8988T (cell line): ENCODE results near the gene ARHGAP40.
"Not testable (repeated sequence)": the region's sequence is repeated elsewhere in the genome, so short reads cannot be mapped to it uniquely, and the experiment has no call there.

ENCODE experiments used
- DNase-seq: peaks from one replicate; pipeline ENCODE4 v3.0.0; 2011

ARHGAP40 gene

DNA sequence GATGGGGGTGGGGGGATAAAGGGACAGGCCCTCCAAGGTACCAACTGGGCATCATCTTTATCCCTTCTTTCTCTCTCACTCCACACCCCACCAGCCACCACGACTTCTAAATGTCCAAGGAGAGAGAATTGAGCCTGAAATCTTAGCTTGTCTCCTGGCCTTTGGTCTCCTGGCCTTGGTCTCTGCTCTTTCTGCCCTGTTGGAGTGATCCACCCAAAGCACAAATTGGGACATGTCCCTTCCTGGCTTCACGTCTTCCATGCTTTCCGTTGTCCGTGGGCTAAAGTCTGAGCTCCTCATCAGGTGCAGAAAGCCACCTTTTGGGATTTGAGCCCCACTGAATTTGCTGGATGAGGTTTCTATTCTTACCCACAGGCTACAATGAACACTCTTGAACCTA is 12.3 kb upstream of the ARHGAP40 start:
- no peak for DNase-seq

GRCh38 chr20:38589967-38590675 is 11.5 kb upstream of the ARHGAP40 start:
- DNase-seq, result no peak

DNA sequence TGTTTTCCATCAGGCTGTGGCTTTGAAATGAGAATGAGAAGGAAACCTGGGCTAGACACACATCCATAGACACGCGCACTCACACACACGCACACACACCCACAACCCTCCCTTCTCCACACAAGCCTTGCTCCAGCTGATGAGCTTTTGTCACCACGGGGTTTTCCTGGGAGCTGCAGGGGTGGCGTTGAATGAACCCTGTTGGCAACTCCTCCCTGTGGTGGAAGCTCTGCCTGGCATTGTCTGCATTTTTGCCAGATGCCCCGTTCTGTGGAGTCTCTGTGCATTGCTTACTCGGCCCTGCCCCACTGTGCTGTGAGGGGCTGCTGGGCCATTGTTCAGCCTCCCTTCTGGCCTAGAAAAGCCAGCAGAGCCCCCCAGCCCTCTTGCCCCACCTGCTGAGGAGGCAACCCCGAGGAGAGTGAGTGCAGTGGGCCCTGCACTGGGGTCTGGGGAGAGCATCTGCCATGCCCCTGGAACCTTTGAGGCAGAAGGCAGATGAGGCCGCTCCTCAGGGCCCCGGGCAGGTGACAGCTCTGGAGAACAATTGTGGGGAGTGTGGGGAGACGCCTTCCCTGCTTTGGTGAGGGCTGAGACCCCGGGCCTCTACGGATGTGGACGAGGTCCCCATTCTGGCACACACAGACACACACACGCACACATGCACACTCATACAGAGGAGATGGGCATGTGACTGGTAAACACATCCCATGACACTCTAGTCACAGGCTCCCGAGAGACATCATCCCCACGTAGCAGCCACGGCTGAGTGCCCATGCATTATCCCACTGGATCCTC is 10.7 kb upstream of the ARHGAP40 start:
- no peak for DNase-seq

DNA sequence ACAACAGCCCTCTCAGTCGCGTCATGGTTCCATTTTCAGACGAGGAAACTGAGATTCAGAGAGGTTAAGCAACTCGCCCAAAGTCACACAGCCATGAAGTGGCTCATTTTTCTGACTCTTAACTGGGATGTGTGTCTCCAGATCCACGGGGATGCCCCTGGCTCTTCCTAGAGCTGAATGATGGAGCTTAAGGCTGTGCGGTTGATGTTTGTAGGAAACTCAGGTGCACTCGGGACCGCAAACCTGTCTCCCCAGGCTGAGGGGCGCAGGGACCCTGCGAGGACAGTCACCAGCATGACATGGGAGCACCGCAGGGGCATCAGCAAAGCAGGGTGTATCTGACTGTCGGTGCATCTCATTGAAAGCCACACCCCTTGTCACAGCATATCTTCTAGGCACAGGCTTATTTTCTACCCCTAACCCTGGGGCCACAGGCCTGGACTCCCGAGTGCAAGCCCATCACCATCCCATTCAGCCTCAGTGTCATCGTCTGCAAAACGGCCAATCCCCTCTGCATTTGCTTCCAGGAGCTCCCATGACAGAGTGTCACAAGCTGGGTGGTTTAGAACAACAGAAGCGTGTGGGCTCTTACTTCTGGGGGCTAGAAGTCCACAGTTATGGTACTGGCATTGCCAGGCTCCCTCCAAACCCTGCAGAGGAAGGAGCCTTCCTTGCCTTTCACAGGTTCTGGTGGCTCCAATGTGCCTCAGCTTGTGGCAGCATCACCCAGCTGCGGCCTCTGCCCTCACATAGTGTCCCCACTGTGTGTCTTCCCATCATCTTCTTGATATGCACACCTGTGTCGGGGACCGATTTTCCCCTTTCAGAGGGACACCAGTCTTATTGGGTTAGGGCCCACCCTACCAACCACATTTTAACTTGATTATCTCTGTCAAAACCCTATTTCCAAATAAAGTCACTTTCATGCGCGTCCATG is 9.9 kb upstream of the ARHGAP40 start:
- no peak for DNase-seq

DNA sequence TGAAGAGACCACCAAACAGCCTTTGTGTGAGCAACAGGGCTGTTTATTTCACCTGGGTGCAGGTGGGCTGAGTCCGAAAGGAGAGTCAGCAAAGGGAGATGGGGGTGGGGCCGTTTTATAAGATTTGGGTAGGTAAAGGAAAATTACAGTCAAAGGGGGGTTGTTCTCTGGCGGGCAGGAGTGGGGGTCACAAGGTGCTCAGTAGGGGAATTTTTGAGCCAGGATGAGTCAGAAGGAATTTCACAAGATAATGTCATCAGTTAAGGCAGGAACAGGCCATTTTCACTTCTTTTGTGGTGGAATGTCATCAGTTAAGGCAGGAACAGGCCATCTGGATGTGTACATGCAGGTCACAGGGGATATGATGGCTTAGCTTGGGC is 9.2 kb upstream of the ARHGAP40 start:
- DNase-seq, result not testable (repeated sequence)

DNA sequence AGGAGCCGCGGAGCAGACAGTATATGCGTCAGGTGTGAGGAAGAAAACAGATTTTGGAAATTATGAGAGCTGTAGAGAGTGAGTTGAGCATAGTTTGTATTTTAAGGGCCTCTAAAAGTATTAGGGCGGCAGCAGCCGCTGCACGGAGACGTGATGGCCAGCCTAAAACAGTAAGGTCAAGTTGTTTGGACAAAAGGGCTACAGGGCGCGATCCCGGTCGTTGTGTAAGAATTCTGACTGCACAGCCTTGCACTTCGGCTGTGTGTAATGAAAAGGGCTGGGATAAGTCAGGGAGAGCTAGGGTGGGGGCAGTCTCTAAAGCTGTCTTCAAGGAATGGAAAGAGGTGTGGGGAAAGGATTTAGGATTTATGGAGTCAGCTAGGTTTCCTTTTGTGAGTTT is 7.3 kb upstream of the ARHGAP40 start:
- not testable (repeated sequence) for DNase-seq

DNA sequence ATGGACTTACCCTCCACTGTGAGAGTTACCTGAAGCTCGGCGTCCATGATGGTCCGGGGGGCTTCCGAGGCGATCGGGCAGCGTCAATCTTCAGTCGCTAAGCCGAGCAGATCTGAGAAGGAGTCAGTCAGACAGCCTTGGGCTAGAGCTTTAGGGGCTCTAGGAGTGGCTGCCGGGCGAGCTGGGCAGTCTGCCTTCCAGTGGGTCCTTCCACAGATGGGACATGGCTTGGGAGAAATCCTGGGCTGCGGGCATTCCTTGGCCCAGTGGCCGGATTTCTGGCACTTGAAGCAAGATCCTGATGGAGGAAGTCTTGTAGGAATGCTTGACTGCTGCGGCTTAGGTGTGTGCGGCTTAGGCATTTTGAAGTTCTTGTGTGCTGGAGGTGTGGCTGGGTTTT is 5.7 kb upstream of the ARHGAP40 start:
- DNase-seq, result not testable (repeated sequence)

- no peak for DNase-seq
Observed at GRCh38 chr20:38599410-38599882, 2.2 kb upstream of the ARHGAP40 start.

DNA sequence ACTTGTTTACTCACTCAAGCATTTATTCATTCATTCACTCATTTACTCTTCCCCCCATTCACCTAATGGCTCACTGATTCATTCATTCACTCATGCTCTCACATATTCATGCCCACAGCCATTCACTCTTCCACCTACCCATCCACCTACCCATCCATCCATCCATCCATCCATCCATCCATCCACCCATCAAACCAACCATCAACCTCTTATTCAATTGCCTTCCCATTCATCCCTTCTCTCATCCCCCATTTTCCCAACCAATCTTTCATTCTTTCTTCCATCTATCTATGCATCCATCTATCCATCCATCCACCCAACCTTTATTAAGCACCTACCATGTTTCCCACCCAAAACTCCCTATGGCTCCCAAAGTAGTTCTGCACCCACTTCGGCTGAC is 1.6 kb upstream of the ARHGAP40 start:
- DNase-seq, result no peak

DNA sequence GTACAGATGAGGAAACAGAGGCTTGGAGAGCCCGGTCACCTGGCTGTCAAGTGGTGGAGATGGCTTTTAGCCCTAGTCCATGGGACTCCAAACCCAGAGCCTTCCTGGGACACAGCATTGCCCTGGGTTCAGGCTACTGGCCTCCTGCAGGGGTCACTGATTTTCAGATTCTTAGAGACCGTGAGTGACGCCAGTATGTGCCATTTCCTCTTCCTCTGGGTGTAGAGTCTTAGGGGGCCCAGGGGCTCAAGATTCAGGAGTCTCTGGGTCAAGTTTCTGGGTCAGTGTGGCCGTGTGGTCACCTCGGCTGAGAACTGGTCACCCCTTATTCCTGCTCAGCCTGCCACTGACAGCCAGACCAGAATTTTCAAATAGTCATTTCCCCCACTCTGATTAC is 574 bp downstream of the ARHGAP40 start:
- no peak for DNase-seq

DNA sequence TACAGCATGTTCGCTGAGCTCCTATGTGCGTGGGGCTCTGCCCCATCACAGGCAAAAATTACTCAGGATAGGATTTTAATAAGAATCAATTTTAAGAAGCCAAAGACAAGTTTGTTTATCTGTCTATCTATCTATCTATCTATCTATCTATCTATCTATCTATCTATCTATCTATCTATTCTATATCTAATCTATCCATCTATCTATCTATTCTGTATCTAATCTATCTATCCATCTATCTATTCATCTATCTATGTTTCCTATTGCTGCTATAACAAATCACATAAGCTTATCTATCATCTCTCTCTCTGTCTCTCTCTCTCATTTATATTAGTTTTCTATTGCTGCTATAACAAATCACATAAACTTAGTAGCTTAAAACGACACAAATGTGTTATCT is 1.7 kb downstream of the ARHGAP40 start:
- DNase-seq, result no peak

GRCh38 chr20:38604873-38605303 is 3.3 kb downstream of the ARHGAP40 start:
- no peak for DNase-seq

- DNase-seq, result no peak
Observed at GRCh38 chr20:38607351-38607750, 5.7 kb downstream of the ARHGAP40 start.

DNA sequence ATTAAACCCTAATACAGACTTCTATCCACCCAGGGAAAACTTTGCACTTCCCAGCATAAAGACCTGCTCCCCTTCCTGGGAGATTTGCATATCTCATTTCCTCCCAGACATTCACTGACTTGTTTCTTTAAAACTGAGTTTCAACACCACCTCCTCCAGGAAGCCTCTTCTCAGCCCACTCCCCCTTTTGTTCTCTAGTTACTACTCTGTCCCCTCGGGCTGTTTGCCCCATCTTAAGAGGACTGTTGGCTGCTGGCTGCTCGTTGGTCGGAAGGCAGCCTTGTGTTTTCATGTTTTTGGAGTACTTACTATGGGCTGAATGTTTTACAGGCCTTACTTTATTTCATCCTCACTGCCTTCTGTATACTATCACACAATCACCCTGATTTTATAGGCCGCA is 6.6 kb downstream of the ARHGAP40 start:
- no peak for DNase-seq

DNA sequence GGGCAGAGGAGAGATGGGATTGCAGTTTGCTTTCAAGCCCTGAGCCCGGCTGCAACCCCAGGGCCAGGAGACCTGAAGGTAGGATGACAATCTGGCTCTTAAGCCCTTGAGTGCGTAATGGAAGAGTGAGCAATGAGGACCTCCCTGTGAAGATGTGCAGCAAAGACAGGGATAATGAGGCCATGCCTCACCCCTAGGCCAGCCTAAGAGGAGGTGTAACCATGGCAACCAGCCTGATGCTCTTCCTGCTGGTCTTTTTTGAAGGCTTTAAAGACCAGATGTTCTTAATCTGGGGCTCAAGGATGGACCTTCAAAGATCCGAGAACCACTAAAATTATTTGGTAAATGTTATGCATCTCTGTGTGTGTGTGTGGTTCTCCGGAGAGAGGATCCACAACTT is 8.2 kb downstream of the ARHGAP40 start:
- DNase-seq, result no peak

DNA sequence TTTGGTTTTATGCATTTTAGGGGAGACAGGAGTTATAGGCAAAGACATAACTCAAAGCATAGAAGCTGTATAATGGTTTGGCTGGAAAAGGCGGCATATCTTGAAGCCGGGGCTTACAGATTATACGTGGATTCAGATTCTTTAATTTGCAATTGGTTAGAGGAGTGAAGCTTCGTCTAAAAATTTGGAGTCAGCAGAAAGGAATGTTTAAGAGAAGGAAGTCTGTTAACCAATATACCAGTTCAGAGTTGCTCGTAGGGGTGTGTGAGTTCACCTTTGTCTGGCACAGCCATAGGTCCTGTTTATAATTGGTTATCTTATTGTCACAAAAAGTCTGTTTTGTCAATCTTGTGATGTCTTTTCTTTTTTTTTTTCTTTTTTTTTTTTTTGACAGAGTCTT is 8.9 kb downstream of the ARHGAP40 start:
- DNase-seq, result no peak

- no peak for DNase-seq
Observed at GRCh38 chr20:38612751-38613515, 11.3 kb downstream of the ARHGAP40 start.

DNA sequence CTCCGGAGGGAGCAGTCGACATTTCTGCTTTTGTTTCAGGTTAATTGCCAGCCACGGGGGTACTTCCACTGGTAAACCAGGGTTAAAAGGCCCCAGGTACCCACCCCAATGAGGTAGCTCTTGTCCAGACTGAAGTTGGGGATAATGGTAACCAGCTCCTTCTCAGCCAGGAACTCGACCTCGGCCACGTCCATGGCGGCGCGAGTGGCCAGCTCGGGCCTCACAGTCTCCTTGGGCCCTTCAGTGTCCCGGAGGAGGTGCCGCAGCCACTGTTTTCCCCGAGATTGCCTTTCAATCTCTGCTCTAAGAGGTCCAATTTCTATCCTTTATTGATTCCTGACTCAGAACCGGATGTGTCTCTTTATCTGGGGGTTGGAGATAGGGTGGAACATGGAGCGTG is 13.7 kb downstream of the ARHGAP40 start:
- no peak for DNase-seq

DNA sequence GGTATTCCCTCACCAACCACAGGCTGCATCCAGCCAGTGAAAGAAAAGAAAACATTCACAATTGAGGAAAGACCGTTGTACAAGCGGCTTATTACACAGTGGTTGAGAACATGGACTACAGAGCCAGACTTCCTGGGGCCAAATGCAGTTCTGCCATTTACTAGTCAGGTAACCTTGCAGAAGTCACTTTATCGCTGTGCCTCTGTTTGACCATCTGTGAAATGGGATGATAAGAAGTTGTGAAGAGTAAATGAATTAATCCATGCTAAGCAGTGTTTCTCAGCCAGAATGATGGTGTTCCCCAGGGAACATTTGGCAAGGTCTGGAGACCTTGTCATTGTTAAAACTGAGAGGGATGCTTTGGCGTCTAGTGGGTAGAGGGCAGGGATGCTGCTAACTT is 14.8 kb downstream of the ARHGAP40 start:
- no peak for DNase-seq

DNA sequence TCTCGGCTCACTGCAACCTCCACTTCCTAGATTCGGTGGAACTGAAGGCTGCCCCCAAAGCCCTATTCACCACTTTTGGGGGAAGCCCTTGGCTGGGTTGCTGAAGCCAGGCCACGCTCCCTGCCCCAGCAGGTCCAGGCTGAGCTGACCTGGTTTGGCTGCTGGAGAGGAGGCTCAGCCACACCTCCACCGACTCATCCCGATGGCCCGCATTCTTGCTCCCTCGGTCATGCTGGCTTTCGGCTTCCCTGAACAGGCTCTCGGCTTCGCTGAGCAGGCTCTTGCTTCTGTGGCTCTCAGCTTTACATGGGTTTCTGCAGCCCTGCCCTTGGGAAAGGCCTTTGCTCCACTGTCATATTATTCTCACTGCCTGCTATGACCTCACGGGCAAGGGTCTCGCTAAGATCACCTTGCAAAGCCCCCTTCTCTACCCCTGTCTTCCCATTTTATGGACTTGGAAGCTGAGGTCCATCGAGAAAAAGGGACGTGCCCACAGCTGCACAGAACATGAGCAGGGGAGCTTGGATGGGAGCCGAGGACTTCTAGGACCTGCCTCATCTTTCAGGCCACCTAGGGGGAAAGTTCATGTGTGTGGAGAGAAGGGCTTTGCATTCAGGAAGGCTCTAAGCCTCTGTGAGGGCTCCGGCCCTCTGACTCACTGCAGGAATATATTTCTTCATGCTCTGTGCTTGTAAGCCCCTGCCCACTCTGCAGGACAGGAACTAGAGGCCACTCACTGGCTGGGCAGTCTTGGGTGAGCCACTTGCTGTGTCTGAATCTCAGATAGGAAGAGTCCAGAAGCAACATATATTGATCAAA is 15.6 kb downstream of the ARHGAP40 start:
- DNase-seq, result peak; percentile 80

DNA sequence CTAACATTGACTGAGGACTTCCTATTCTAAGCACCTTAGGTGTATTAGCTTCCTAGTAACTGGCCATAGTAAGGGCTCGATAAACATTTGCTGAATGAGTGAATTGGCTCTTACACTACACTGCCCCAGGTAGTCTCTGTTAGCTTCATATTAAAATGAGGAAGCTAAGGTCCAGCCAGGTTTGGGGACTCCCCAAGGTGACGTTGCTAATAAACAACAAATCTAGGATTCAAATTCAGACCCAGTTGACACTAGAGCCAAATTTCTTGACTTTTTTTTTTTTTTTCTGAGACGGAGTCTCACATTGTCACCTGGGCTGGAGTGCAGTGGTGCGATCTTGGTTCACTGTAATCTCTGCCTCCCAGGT is 16.2 kb downstream of the ARHGAP40 start:
- no peak for DNase-seq

- DNase-seq, result no peak
Observed at GRCh38 chr20:38620441-38620840, 18.8 kb downstream of the ARHGAP40 start.
